Measurements from ENCODE around the gene TBC1D22A. TPM values are rescaled to one million over a fixed set of nuclear protein-coding genes. Genes with fewer than 3 reads are reported as not detected.

The TBC1D22A gene
- polyA plus RNA-seq, 1 of the 3 experiments (the other 2 are of a cell fraction) = 16.5 TPM

DNA sequence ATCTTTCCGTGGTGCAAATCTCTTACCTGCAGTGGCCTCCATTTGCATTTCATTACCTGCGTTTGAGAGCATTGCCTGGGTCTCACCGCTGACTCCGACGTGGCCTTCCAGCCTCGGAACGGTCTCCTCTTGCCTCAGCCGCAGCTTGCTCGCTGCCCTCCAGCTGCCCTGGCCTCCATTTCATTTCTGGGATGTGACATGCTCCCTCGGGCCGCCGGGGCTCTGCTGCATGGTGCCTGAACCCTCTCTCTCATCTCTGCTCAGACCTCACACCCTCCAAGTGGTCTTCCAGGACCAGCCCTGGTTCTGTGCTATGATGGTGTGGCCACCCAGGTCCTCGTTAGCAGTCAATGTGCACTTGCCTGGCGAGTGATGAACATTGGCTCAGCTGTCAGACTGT lies 229.2 kb downstream of the TBC1D22A start:
- H2AFZ ChIP-seq (ENCODE audit: low read depth) = no peak overlapping the region
- no peaks in the 10 kb centered on the region for H3K79me2 ChIP-seq (ENCODE audit: insufficient read depth)
- CTCF ChIA-PET = no interaction called here
- no peaks in the 10 kb centered on the region for H4K20me1 ChIP-seq (ENCODE audit: insufficient read depth)
- H3K9me2 ChIP-seq = no peaks in the 10 kb centered on the region
- no peak overlapping the region for H3K4me3 ChIP-seq (ENCODE audit: low read depth in 2 of 2, low read length in 1 of 2)
- POLR2A ChIA-PET = no interaction called here
- no peaks in the 10 kb centered on the region for H3F3A ChIP-seq (replicated peaks; ENCODE audit: insufficient read depth)
- no peak for DNase-seq
- H3K4me1 ChIP-seq (ENCODE audit: control insufficient read depth in 1 of 2, insufficient read depth in 2 of 2, low read depth in 1 of 2, low read length in 1 of 2) = peaks cover 0 to 7% of the 10 kb centered on the region in 2 experiments; a peak in 1 of 4 replicates
- H3K36me3 ChIP-seq (replicated peaks in 1 of 2; ENCODE audit: control insufficient read depth in 1 of 2, insufficient read depth in 2 of 2, low read length in 1 of 2) = peaks cover 0 to 13% of the 10 kb centered on the region in 2 experiments
- no peak overlapping the region for H3K4me2 ChIP-seq
- no peaks in the 10 kb centered on the region for H3K27me3 ChIP-seq (ENCODE audit: insufficient read depth)
- no peak overlapping the region for H3K9ac ChIP-seq
- WGBS (ENCODE audit: low lambda C conversion rate) = 98% methylated on average over 12 of the region's 14 CpGs
- TF ChIP-seq, protein P1, sequence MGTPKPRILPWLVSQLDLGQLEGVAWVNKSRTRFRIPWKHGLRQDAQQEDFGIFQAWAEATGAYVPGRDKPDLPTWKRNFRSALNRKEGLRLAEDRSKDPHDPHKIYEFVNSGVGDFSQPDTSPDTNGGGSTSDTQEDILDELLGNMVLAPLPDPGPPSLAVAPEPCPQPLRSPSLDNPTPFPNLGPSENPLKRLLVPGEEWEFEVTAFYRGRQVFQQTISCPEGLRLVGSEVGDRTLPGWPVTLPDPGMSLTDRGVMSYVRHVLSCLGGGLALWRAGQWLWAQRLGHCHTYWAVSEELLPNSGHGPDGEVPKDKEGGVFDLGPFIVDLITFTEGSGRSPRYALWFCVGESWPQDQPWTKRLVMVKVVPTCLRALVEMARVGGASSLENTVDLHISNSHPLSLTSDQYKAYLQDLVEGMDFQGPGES (IDR thresholded peaks at IDR 0.05; ENCODE audit: low read depth, low read length) = no peak
- H3K27ac ChIP-seq (ENCODE audit: low read depth in 2 of 2, low read length in 1 of 2) = no peak overlapping the region
- no peaks in the 10 kb centered on the region for H3K9me3 ChIP-seq

DNA sequence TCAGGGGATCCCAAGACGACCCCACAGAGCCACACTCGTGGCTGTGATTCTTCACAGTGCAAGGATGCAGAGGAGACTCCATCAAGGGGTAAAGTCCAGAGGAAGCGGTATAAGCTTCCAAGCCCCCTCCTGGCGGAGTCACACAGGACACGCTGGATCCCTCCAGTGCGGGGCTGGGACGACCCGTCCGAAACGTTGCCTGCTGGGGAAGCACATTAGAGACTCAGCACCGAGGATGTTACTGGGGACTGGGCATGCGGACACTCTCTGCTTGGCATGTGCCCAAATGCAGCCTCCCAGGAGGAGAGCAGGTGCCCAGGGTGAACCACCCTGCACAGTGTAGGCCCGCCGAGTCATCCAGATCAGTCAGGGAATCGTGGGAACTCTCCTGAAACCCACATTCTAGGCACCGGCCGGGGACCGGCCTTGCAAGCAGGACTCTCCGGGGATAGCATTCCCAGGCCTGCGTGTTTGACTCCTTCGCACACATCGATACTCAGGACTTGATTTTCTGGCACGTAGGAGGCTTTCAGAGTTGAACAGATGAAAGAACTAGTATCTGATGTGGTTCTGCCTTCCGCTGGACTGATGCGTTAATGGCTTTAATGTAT lies 229.8 kb downstream of the TBC1D22A start:
- Histone ChIP-seq H3K4me1 (ENCODE audit: control insufficient read depth in 1 of 2, insufficient read depth in 2 of 2, low read depth in 1 of 2, low read length in 1 of 2) (peaks cover 0 to 7% of the 10 kb centered on the region in 2 experiments; a peak in 1 of 4 replicates), H3K79me2 (ENCODE audit: insufficient read depth) (no peaks in the 10 kb centered on the region), H3K4me2 (no peak overlapping the region), H4K20me1 (ENCODE audit: insufficient read depth) (no peaks in the 10 kb centered on the region), H3K9me2 (no peaks in the 10 kb centered on the region), H3K9me3 (no peaks in the 10 kb centered on the region), H3K9ac (no peak overlapping the region), H2AFZ (ENCODE audit: low read depth) (no peak overlapping the region), H3K36me3 (replicated peaks in 1 of 2; ENCODE audit: control insufficient read depth in 1 of 2, insufficient read depth in 2 of 2, low read length in 1 of 2) (peaks cover 0 to 13% of the 10 kb centered on the region in 2 experiments), H3K27me3 (ENCODE audit: insufficient read depth) (no peaks in the 10 kb centered on the region), H3K27ac (ENCODE audit: low read depth in 2 of 2, low read length in 1 of 2) (no peak overlapping the region), H3K4me3 (ENCODE audit: low read depth in 2 of 2, low read length in 1 of 2) (no peak overlapping the region), H3F3A (replicated peaks; ENCODE audit: insufficient read depth) (no peaks in the 10 kb centered on the region)
- POLR2A ChIA-PET = no interaction called here
- CTCF ChIA-PET = interaction anchor here (0.5 kb wide), 1 partner anchor 373 kb away, joined by 3 read pairs; no protein-coding TSS in a partner anchor
- WGBS (ENCODE audit: low lambda C conversion rate) = 93% methylated on average over 7 of the region's 25 CpGs
- TF ChIP-seq GATA2 (CRISPR knock-in tag; IDR thresholded peaks at IDR 0.05) = no peak
- TF ChIP-seq RFX5 (IDR thresholded peaks at IDR 0.05; ENCODE audit: low read length) = no peak
- TF ChIP-seq, protein P2, sequence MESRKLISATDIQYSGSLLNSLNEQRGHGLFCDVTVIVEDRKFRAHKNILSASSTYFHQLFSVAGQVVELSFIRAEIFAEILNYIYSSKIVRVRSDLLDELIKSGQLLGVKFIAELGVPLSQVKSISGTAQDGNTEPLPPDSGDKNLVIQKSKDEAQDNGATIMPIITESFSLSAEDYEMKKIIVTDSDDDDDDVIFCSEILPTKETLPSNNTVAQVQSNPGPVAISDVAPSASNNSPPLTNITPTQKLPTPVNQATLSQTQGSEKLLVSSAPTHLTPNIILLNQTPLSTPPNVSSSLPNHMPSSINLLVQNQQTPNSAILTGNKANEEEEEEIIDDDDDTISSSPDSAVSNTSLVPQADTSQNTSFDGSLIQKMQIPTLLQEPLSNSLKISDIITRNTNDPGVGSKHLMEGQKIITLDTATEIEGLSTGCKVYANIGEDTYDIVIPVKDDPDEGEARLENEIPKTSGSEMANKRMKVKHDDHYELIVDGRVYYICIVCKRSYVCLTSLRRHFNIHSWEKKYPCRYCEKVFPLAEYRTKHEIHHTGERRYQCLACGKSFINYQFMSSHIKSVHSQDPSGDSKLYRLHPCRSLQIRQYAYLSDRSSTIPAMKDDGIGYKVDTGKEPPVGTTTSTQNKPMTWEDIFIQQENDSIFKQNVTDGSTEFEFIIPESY (IDR thresholded peaks at IDR 0.05; ENCODE audit: borderline replicate concordance, low read depth) = no peak
- TF ChIP-seq MXI1 (IDR thresholded peaks at IDR 0.05; ENCODE audit: low read depth, low read length) = no peak
- TF ChIP-seq ELF1 (IDR thresholded peaks at IDR 0.05) = no peak
- TF ChIP-seq, protein P3, sequence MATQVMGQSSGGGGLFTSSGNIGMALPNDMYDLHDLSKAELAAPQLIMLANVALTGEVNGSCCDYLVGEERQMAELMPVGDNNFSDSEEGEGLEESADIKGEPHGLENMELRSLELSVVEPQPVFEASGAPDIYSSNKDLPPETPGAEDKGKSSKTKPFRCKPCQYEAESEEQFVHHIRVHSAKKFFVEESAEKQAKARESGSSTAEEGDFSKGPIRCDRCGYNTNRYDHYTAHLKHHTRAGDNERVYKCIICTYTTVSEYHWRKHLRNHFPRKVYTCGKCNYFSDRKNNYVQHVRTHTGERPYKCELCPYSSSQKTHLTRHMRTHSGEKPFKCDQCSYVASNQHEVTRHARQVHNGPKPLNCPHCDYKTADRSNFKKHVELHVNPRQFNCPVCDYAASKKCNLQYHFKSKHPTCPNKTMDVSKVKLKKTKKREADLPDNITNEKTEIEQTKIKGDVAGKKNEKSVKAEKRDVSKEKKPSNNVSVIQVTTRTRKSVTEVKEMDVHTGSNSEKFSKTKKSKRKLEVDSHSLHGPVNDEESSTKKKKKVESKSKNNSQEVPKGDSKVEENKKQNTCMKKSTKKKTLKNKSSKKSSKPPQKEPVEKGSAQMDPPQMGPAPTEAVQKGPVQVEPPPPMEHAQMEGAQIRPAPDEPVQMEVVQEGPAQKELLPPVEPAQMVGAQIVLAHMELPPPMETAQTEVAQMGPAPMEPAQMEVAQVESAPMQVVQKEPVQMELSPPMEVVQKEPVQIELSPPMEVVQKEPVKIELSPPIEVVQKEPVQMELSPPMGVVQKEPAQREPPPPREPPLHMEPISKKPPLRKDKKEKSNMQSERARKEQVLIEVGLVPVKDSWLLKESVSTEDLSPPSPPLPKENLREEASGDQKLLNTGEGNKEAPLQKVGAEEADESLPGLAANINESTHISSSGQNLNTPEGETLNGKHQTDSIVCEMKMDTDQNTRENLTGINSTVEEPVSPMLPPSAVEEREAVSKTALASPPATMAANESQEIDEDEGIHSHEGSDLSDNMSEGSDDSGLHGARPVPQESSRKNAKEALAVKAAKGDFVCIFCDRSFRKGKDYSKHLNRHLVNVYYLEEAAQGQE (IDR thresholded peaks at IDR 0.05; ENCODE audit: low read depth, low read length) = no peak
- TF ChIP-seq, protein P4, sequence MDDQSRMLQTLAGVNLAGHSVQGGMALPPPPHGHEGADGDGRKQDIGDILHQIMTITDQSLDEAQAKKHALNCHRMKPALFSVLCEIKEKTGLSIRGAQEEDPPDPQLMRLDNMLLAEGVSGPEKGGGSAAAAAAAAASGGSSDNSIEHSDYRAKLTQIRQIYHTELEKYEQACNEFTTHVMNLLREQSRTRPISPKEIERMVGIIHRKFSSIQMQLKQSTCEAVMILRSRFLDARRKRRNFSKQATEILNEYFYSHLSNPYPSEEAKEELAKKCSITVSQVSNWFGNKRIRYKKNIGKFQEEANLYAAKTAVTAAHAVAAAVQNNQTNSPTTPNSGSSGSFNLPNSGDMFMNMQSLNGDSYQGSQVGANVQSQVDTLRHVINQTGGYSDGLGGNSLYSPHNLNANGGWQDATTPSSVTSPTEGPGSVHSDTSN (IDR thresholded peaks at IDR 0.05) = no peak
- TF ChIP-seq NRF1 (IDR thresholded peaks at IDR 0.05; ENCODE audit: low read depth, low read length) = no peak
- no peak for TF ChIP-seq TCF12 (IDR thresholded peaks at IDR 0.05)
- TF ChIP-seq EP300 (IDR thresholded peaks at IDR 0.05; ENCODE audit: borderline replicate concordance in 1 of 2, low read depth in 1 of 2, low read length in 1 of 2) = no peak
- DNase-seq = no peak
